Mammary epithelial cell (primary cell): ENCODE results near the gene MAP3K4.

Experiments used
- EZH2 ChIP-seq: IDR thresholded peaks from 2 replicates; pipeline ENCODE4 v1.6.1; 2012; ENCODE audit warnings: low read length, inconsistent platforms, borderline replicate concordance
- TF ChIP-seq, protein P1 (sequence below), 2 donors: IDR thresholded peaks in 1 of 2; conservative IDR thresholded peaks in 1 of 2; 2 replicates each; pipeline ENCODE4 v1.5.1; 2011 to 2012; ENCODE audit warnings: inconsistent platforms in 2 of 2, low read length in 2 of 2, mild to moderate bottlenecking in 2 of 2, control low read depth in 1 of 2, low read depth in 1 of 2; ENCODE audit not compliant: insufficient read depth in 1 of 2; ENCODE audit errors: extremely low read depth in 1 of 2

DNA sequence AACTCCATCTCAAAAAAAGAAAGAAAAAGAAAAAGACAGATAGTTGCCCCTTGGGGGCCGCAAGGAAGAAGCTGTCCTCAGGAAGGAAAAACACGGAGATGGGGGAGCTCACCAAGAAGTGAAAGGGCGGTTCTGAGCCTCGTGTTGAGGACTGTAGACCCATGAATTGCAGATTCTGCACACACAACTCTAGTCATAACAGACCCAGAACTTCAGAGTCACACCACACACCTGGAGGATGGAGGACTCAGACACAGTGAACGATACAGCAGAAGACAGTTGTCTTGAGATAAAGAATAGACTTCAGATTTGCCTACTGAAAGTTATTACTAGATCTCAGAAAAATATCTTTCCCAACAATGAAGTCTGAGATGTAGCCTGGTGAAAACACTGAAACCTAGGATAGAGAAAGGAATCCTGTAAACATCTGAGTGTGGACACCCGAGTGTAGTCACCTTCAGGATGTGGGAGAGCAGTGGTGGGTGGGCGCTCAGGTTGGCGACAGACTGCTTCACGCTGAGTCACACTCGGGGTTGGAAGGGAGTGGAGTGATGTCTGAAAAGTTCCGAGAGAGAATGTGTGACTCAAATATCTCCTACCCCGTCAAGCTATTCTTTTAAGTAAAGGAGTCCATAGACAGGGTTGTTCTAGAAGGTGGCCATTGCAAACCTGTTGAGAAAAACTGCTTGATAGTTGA, 88.1 kb downstream of the MAP3K4 start:
- no peak for TF ChIP-seq EZH2
- TF ChIP-seq, protein P1, sequence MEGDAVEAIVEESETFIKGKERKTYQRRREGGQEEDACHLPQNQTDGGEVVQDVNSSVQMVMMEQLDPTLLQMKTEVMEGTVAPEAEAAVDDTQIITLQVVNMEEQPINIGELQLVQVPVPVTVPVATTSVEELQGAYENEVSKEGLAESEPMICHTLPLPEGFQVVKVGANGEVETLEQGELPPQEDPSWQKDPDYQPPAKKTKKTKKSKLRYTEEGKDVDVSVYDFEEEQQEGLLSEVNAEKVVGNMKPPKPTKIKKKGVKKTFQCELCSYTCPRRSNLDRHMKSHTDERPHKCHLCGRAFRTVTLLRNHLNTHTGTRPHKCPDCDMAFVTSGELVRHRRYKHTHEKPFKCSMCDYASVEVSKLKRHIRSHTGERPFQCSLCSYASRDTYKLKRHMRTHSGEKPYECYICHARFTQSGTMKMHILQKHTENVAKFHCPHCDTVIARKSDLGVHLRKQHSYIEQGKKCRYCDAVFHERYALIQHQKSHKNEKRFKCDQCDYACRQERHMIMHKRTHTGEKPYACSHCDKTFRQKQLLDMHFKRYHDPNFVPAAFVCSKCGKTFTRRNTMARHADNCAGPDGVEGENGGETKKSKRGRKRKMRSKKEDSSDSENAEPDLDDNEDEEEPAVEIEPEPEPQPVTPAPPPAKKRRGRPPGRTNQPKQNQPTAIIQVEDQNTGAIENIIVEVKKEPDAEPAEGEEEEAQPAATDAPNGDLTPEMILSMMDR (conservative IDR thresholded peaks at IDR 0.05 in 1 of 2, IDR thresholded peaks at IDR 0.05 in 1 of 2; ENCODE audit: extremely low read depth in 1 of 2, insufficient read depth in 1 of 2, low read depth in 1 of 2, low read length in 2 of 2): no peak
